HG02763 (cell line): Measurements from ENCODE around the gene RET.
"Not testable (repeated sequence)": the region's sequence is repeated elsewhere in the genome, so short reads cannot be mapped to it uniquely, and the experiment has no call there.

ENCODE experiments used
- ATAC-seq: cut with Tn5 transposase; IDR thresholded peaks from one replicate; pipeline ENCODE4 v1.9.1; 2021; ENCODE audit warnings: mild to moderate bottlenecking, moderate library complexity; ENCODE audit not compliant: unreplicated experiment

The RET gene

GRCh38 chr10:43077421-43078171 is 727 bp downstream of the RET start:
- ATAC-seq = no peak

DNA sequence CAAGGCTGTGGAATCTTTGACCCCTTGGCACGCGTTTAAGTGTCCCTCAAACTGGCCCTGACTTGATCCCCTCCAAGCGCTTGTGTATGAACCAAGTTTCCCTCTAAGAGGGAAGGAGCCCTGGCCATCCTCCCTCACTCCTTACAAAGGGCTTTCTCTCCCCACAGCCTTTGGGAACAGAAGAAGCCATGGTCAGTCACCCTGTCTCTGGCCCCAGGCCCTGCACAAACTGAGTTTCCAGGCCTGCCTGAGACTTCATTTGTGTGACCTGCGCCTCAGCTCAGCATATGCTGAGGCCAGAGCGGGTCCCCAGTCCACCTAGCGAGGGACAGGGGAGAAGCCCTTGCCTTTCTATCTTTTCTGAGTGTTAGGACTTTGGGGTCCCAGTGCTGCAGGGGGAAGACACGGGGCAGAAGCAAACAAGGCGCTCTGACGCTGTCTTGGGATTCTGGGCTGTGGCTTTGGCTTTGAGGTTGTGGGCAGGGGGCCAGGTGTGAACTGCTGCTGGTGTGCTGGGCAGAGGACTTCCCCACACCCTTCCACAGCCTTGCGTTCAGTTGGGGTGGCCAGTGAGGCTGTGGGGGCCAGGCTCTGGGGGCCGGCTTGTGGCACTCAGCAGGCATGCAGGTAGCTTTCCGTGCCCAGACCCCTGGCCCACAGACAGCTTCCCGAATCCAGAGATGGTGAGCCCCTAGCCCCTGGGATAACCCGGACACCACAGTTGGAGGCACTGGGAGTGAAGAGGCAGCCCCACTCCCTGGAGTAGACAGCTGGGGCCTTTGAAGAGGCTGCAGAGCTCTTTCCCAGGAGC is 1.5 kb downstream of the RET start:
- ATAC-seq = no peak

DNA sequence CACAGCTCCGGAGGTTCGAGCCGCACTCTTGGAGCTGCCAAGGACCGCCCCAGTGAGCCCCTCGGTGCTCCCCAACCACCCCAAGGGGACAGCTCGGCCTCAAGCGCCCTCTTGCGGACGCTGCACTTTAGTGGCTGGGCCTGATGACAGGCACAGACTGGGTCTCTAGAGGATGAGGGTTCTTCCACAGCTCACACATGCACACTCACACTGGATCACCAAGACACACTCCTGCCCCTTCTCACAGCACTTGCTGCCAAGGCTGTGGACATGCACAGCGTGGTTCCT is 2.1 kb downstream of the RET start:
- no peak for ATAC-seq

GRCh38 chr10:43079856-43080255 is 3.0 kb downstream of the RET start:
- no peak for ATAC-seq

GRCh38 chr10:43082087-43082486 is 5.2 kb downstream of the RET start:
- ATAC-seq = no peak

DNA sequence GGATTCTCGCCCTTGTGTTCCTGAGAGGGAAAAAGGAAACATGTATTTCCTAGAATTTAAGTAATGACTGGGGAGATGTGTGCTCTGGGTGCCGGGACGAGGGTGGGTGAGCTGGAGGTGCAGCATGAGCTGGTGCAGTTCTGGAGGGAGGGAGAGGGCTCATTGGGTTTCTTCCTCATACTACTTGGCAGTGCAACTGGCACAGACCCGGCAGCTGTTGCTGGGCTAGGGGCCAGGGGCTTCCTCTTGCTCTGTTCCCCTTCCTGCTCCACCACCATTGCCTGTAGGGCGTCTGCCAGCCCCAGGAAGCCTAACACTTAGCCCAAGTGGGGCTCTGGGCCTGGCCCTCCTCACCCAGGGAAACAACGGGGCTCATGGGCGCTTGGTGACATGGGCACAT is 5.9 kb downstream of the RET start:
- no peak for ATAC-seq

GRCh38 chr10:43083764-43084163 is 6.9 kb downstream of the RET start:
- ATAC-seq = no peak

DNA sequence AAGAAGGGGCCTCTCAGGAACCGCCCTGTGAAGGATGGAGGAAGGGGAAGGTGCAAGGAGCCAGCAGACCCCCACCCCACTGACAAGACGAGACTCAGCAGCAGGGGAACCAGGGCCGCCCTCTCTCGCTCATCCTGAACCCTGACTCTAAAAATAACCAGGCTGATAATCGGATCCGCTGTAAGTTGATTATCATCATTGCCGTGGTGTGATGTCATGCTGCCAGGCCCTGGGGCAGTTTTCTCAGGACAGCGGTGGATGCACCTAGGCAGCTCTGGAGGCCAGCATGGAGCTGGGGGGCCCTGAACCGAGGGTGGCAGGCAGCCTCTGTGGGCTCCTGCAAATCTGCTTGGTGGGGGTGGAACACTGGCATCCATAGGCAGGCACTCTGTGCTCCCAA is 7.9 kb downstream of the RET start:
- no peak for ATAC-seq

DNA sequence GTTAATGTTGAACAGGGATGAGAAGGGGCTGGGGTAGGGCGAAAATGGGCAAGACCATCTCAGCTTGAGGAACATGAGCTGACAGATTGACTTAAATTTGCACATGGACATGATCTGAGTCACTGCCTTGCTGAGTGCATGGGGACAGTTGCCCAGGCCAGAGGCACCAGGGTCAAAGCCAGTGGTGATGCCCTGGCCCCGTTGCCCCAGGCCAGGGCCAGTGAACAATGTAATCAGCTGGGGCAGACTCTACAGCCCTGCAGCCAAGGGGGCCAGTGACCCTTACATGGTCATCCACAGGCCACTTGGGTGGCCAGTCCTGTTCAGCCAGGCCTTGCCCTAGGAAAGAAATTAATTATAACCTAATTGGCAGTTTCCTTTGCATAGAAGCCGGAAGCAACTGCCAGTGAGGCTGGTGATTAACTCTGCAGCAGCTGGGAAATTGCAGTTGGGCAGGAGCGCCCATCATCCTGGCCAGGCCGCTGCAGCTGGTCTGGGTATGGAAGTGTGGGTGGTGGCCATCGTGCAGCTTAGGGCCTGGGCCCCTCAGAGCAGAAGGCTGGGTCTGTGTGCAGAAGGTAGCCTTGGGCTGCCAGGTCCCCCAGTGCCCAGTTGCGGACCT is 9.6 kb downstream of the RET start:
- ATAC-seq = no peak

DNA sequence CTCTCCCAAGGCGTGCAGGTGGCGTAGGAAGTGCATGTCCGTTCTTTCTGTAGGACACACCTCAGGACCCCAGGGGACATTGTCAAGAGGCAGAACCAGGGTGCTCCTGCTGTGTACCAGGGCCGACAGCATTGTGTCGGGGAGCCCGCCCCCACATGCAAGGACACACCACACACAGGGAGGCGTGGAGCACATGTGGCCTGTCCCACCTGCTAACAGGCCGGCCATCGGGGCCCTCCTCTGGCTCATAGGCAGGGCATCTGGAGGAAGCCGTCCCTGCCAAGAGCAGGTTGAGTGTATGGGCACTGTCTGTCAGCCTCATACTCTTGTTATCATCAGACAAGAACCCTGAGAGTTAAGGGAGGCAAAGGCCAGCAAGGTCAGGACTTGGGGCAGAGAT is 12.7 kb downstream of the RET start:
- no peak for ATAC-seq

DNA sequence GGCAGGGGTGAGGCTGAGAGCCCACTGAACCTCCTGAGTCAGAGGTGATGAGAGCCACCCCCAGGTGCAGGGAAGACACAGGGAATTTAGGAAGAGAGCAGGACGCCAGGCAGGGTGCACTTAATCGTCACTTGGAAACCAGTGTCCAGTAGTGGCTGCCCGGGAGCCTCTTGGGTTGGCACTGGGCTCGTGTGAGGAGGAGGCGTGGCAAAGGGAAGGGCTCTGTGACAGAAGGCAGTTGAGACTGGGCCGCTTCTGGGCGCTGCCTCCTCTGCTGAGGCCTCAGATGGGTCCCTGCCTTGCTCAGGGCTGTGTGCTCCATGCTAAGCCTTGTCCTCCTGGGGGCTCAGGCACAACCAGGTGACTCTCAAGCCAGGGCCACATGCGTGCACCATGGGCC is 13.3 kb downstream of the RET start:
- ATAC-seq = no peak

GRCh38 chr10:43090664-43091063 is 13.8 kb downstream of the RET start:
- no peak for ATAC-seq

GRCh38 chr10:43091846-43092245 is 15.0 kb downstream of the RET start:
- ATAC-seq = no peak

DNA sequence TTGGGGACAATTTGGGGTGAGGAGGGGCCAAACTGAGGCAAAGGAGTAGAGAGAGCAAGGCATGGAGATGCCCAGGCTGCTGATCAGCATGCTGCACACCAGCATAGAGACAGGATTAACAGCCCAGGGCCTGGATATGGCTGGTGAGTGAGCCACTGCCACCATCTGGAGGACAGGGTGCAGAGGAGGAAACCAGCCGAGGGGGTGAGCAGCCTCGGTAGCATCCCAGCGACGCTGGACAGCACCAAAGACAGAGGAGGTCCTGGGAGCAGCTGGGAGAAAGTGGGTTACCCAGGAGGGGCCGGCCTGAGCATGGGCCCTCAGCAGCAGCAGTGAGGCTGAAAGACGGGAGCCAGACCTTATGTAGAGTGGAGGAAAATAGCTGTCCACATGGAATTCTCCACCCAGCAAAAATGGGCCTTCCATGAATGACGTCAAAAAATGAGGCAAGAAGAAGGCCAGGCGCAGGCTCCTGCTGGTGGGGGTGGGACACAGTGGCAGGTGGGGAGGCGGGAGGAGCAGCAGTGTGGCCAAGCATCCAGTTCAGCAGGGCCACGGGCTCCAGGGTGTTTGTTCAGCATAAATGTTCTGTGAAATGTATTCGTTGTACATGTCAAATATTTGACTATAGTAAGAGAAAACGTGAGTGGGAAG is 16.7 kb downstream of the RET start:
- ATAC-seq = no peak

DNA sequence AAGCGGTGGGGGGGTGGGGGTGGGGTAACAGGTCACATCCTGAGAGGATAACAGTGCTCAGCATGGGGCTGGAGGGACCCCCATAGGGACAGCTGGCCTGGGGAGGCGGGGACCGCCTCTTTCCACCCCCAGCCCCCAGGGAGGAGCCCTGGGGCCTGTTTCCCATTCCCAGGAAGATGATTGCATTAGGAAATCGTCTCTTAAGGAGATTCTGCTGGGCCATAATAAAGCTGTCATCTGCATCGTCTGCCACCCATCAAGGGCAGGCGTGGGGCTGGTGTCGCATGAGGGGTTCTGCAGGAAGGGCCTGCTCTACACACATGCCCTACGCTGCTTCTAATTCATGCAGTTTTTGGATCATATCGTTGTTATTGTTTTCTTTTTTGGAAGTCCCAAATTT is 17.2 kb downstream of the RET start:
- ATAC-seq = no peak

DNA sequence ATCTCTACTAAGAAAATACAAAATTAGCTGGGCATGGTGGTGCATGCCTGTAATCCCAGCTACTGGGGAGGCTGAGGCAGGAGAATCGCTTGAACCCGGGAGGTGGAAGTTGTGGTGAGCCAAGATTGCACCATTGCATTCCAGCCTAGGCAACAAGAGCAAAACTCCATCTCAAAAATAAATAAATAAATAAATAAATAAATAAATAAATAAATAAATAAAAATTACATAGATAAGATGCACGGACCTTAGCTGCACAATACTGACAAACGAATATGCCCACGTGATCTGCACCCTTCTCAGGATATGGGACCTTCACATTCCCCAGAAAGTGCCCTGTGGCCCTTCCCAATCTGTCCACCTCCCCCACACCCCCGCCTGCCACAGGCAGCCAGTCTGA is 22.5 kb downstream of the RET start:
- not testable (repeated sequence) for ATAC-seq

DNA sequence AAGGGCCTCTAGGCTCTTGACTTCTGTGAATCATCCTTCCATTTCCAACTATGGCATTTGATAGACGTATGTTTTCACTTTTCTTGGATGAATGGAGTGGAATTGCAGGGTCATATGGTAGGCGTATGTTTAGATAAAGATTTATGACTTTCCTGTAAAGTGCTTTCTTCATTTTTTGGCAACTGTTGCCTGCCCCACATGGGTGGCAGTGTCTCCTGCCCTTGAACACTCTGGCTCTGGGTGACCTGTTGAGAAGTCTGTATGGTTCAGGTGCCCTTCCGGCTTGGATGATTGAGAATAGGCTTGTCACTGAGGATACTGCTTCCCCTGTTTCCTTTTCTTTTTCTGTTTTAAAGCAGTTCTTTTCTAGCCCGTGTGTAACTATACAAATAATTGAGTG is 23.1 kb downstream of the RET start:
- ATAC-seq = no peak

GRCh38 chr10:43100366-43100765 is 23.5 kb downstream of the RET start:
- no peak for ATAC-seq

DNA sequence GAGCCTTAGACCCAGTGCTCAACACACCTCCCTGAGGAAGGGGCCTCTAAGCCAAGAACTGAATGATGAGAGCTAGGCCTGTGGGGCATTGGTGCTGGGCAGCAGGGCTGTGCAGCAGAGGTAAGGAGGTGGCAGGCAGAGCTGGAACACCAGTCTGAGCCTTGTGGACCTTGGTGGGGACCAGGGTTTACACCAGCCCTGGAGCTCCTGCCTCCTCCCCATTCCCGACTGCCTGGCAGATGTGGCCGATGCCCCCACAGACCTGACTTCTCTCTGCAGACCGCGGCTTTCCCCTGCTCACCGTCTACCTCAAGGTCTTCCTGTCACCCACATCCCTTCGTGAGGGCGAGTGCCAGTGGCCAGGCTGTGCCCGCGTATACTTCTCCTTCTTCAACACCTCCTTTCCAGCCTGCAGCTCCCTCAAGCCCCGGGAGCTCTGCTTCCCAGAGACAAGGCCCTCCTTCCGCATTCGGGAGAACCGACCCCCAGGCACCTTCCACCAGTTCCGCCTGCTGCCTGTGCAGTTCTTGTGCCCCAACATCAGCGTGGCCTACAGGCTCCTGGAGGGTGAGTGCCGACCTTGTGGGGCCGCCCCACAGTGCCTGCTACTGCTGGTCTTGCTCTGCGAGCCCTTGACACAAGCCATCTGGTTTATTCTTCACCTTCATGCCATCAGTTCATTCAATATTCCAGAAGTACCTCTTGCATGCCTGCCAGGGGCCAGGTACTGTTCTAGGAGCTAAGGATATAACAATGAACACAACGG is 25.4 kb downstream of the RET start:
- no peak for ATAC-seq

DNA sequence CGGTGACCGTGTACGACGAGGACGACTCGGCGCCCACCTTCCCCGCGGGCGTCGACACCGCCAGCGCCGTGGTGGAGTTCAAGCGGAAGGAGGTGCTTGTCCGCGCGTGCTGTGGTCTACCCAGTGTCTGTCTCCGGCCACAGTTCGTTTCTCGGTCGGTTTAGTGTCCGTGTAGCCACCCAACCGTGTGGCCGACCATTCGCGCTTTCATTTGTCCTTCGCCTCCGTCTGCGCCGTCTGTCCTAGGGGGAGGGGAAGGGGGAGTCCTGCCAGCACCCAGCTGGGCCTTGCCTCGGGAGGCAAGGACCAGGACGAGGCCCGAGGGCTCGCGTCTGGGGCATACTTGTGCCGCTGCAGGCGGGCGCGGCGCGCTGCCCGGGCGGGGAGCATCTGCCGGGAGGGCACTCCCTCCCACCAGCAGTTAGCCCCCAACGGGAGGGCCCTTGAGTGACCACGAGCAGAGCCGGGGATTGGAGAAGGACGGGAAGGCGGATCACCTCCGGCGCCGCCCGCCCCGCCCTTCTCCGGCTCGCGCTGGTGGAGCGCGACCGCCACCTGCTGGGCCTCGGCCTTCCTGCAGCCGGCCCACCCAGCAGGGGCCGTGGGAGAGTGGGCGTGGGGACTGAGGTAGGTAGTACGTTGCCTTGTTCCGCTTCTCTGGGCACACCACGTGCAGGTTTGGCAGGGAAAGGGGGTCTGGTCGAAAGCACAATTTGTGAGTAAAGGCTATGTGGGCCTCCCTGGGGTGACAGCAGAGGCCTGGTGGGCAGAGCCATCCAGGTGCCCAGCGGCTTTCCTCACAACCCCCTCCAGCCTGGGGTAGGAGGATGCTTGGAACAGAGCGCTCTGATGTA is 28.5 kb downstream of the RET start:
- peak; percentile 78 for ATAC-seq
